K562 (cell line): Measurements from ENCODE around the gene SLC8A2. TPM values are rescaled to one million over a fixed set of nuclear protein-coding genes. Genes with fewer than 3 reads are reported as not detected.
"Not testable (repeated sequence)": the region's sequence is repeated elsewhere in the genome, so short reads cannot be mapped to it uniquely, and the experiment has no call there.

Experiments used
- ATAC-seq: fragments of 200-7000 bp; cut with Tn5 transposase; 3 replicates; pipeline ENCODE4 v1.9.1; 2020; ENCODE audit warnings: moderate library complexity
- BruUV-seq: library from RNA; stranded (reverse); fragments of 400-500 nt; replicated peaks from 2 replicates; lab custom pipeline; 2021; lab: Mats Ljungman, UMichigan
- CTCF ChIA-PET: fragments of 300-600 bp; formaldehyde crosslinking; extraction: SDS; loops from one replicate; lab custom pipeline; 2021; ENCODE audit warnings: low intra/inter-chr PET ratio; lab: Yijun Ruan, JAX
- POLR2A ChIA-PET: fragments of 300-600, 350-650 bp; sonication (Branson Sonifier 250); formaldehyde crosslinking; extraction: SDS; loops from one replicate; lab custom pipeline; 2021; ENCODE audit warnings: antibody characterized with exemption, inconsistent platforms; lab: Yijun Ruan, JAX
- DNase-seq, 4 experiments: peaks; one replicate each; pipeline versions ENCODE4 v3.0.0 to v3.0.0-alpha.2; 2011 to 2018; ENCODE audit warnings: low spot score in 3 of 4, mixed read lengths in 3 of 4; ENCODE audit errors: extremely low read depth in 1 of 4
- FAIRE-seq: peaks from 2 replicates; lab custom pipeline; 2011; peaks lifted over from hg19 to GRCh38; lab: Jason Lieb, UNC
- H2AFZ ChIP-seq: 2 replicates; pipeline ENCODE4 v1.6.0; 2011; ENCODE audit warnings: low read depth, low read length, control low read depth, inconsistent platforms
- H3K27ac ChIP-seq: fragments of 200-600 bp; 3 replicates; pipeline ENCODE4 v1.8.0; 2011; ENCODE audit warnings: low read depth, mild to moderate bottlenecking, control low read depth, inconsistent platforms, low read length, moderate library complexity, mixed read lengths; ENCODE audit errors: extremely low read depth
- H3K27me3 ChIP-seq, 2 experiments: fragments of 300-600 bp in 1 of 2; 2 replicates in 1 of 2; 3 replicates in 1 of 2; pipeline versions ENCODE4 v1.6.0 to v1.8.0; 2011; ENCODE audit warnings: inconsistent platforms in 2 of 2, low read length in 2 of 2, mild to moderate bottlenecking in 1 of 2, mixed read lengths in 1 of 2, moderate library complexity in 1 of 2; ENCODE audit not compliant: control insufficient read depth in 2 of 2, insufficient read depth in 2 of 2
- H3K36me3 ChIP-seq: fragments of 300-600 bp; 3 replicates; pipeline ENCODE4 v1.8.0; 2011; ENCODE audit warnings: mild to moderate bottlenecking, low read length, inconsistent platforms; ENCODE audit not compliant: control insufficient read depth, insufficient read depth
- H3K4me1 ChIP-seq, 2 experiments: fragments of 200-600 bp in 1 of 2; replicated peaks in 1 of 2; 2 replicates in 1 of 2; 3 replicates in 1 of 2; pipeline versions ENCODE4 v1.5.1 to v1.8.0; 2011; ENCODE audit warnings: inconsistent platforms in 2 of 2, low read length in 2 of 2, mild to moderate bottlenecking in 1 of 2, mixed read lengths in 1 of 2, moderate library complexity in 1 of 2; ENCODE audit not compliant: control insufficient read depth in 2 of 2, insufficient read depth in 2 of 2
- H3K4me2 ChIP-seq: 2 replicates; pipeline ENCODE4 v1.6.1; 2011; ENCODE audit warnings: low read length, control low read depth, inconsistent platforms, mixed read lengths; ENCODE audit not compliant: insufficient read depth
- H3K4me3 ChIP-seq: fragments of 200-600 bp; sonication (generic), shearing (Covaris generic); 2 replicates; pipeline ENCODE4 v1.5.1; 2016; ENCODE audit warnings: control low read depth, inconsistent platforms
- H3K79me2 ChIP-seq: fragments of 200-600 bp; 3 replicates; pipeline ENCODE4 v1.8.0; 2011; ENCODE audit warnings: low read length, inconsistent platforms; ENCODE audit not compliant: control insufficient read depth, insufficient read depth
- H3K9ac ChIP-seq, 2 experiments: 2 replicates each; pipeline versions ENCODE4 v1.6.0 to v1.6.1; 2011; ENCODE audit warnings: low read depth in 2 of 2, low read length in 2 of 2, control low read depth in 1 of 2, inconsistent platforms in 1 of 2, mild to moderate bottlenecking in 1 of 2, mixed read lengths in 1 of 2; ENCODE audit not compliant: insufficient read depth in 1 of 2
- H3K9me1 ChIP-seq: one replicate; pipeline ENCODE4 v1.6.0; 2011; ENCODE audit warnings: inconsistent platforms, mild to moderate bottlenecking, low read length, moderate library complexity; ENCODE audit not compliant: control insufficient read depth, insufficient read depth
- H3K9me3 ChIP-seq: replicated peaks from 2 replicates; pipeline ENCODE4 v1.5.1; 2011; ENCODE audit warnings: low read depth, low read length, inconsistent platforms; ENCODE audit not compliant: control insufficient read depth, insufficient read depth
- H4K20me1 ChIP-seq: replicated peaks from 2 replicates; pipeline ENCODE4 v1.6.1; 2011; ENCODE audit warnings: low read length, inconsistent platforms, mixed read lengths; ENCODE audit not compliant: control insufficient read depth, insufficient read depth
- E2F1 ChIP-seq: sonication (generic); formaldehyde crosslinking; IDR thresholded peaks from 2 replicates; pipeline ENCODE4 v1.8.1; 2023; ENCODE audit warnings: mild to moderate bottlenecking, missing genetic modification reagents, moderate library complexity
- HMG20A ChIP-seq: fragments of 450-650 bp; formaldehyde crosslinking; conservative IDR thresholded peaks from 2 replicates; pipeline ENCODE4 v1.4.0; 2020; ENCODE audit warnings: mild to moderate bottlenecking, mixed read lengths
- LARP7 ChIP-seq: fragments of 450-650 bp; IDR thresholded peaks from 2 replicates; pipeline ENCODE4 v1.6.1; 2016
- NBN ChIP-seq: fragments of 450-650 bp; IDR thresholded peaks from 2 replicates; pipeline ENCODE4 v1.6.1; 2016; ENCODE audit warnings: low read depth, mild to moderate bottlenecking
- NCOA6 ChIP-seq: fragments of 450-650 bp; IDR thresholded peaks from 2 replicates; pipeline ENCODE4 v1.6.1; 2017; ENCODE audit warnings: mild to moderate bottlenecking
- OTX1 ChIP-seq: fragments of 450-650 bp; formaldehyde crosslinking; IDR thresholded peaks from 2 replicates; pipeline ENCODE4 v1.4.0; 2022; ENCODE audit warnings: mild to moderate bottlenecking
- SETDB1 ChIP-seq: IDR thresholded peaks from one replicate; pipeline ENCODE4 v1.6.1; 2012; ENCODE audit warnings: low read length, control low read depth, inconsistent platforms
- TEAD4 ChIP-seq, 2 experiments: sonication (generic) in 1 of 2; formaldehyde crosslinking in 1 of 2; IDR thresholded peaks; 2 replicates each; pipeline versions ENCODE4 v1.6.1 to v1.8.0; 2012 to 2022; ENCODE audit warnings: borderline replicate concordance in 1 of 2, inconsistent platforms in 1 of 2, low read length in 1 of 2, mild to moderate bottlenecking in 1 of 2, missing genetic modification reagents in 1 of 2
- WGBS: fragments of 100-300 bp; shearing (Covaris generic); methylation state at CpG from one replicate; pipeline ENCODE4 v1.1.6; 2016; ENCODE audit warnings: low coverage, mixed read lengths; ENCODE audit not compliant: insufficient coverage; ENCODE audit errors: missing lambda C conversion rate; 5-methylcytosine and 5-hydroxymethylcytosine counted together
- in situ Hi-C: fragments of 300-500 bp; cut with MboI; formaldehyde crosslinking; loops from 4 replicates; pipeline ENCODE4 v1.15.0; 2018; ENCODE audit warnings: inconsistent platforms, mixed read lengths
- intact Hi-C: fragments of 100-400 bp; cut with micrococcal nuclease; formaldehyde crosslinking; loops from 2 replicates; pipeline ENCODE4 v1.14.2; 2022
- polyA plus RNA-seq, 8 experiments: library from polyadenylated mRNA; depleted of rRNA in 4 of 8; stranded (reverse) in 5 of 8; unstranded in 3 of 8; fragments of >200 nt; fragmentation: Nextera tagmentation in 2 of 8; fragmentation: Illumina TruSeq in 1 of 8; extraction: Ambion mirVana in 2 of 8; extraction: Trizol in 1 of 8; gene quantifications; 2 replicates each; pipeline versions ENCODE4 v1.2.1 to v1.2.3, GENCODE V29; 2011 to 2014; ENCODE audit warnings: inconsistent platforms in 1 of 8, missing spikeins in 1 of 8
- total RNA-seq, 7 experiments: library from RNA; depleted of rRNA in 6 of 7; stranded (reverse); fragments of >200 nt in 6 of 7; fragmentation: Illumina TruSeq in 2 of 7; extraction: Trizol in 2 of 7; gene quantifications; 2 replicates each; pipeline versions ENCODE4 v1.2.1 to v1.2.3, GENCODE V29; 2011 to 2021; ENCODE audit warnings: low replicate concordance in 1 of 7

Gene SLC8A2
- total and polyA plus RNA-seq, 9 of the 15 experiments (the other 6 are each of a cell fraction or from before 2014, with no cell fraction given), result 0.07 to 0.66 (median 0.24) TPM; not detected in 3

GRCh38 chr19:47413941-47414340, 57.8 kb downstream of the SLC8A2 start:
- no peaks in the 10 kb centered on the region for H3K36me3 ChIP-seq
- no peak for FAIRE-seq
- ATAC-seq, result no peak
- H3K9me3 ChIP-seq, result no peaks in the 10 kb centered on the region
- 39% methylated on average over 16 of the region's 16 CpGs for WGBS
- TF ChIP-seq E2F1 (CRISPR knock-in tag), result no peak
- no peak for TF ChIP-seq SETDB1
- no peak for TF ChIP-seq NBN
- TF ChIP-seq TEAD4 (IDR thresholded peaks at IDR 0.05; ENCODE audit: low read length), result no peak
- no peak for TF ChIP-seq TEAD4 (CRISPR knock-in tag; IDR thresholded peaks at IDR 0.05; ENCODE audit: borderline replicate concordance)
- no peak for TF ChIP-seq HMG20A (CRISPR knock-in tag)
- no peak for TF ChIP-seq OTX1
- no peak for TF ChIP-seq NCOA6
- no peak for TF ChIP-seq LARP7
- no peak overlapping the region for H3K9ac ChIP-seq
- H4K20me1 ChIP-seq, result 0 out of 2 replicates have a peak, but pooled peaks cover 8% of the 10 kb centered on the region
- H3K27me3 ChIP-seq, result peaks cover 40 to 70% of the 10 kb centered on the region in 2 experiments
- POLR2A ChIA-PET, result no interaction called here
- intact Hi-C loops (no loop called here), in situ Hi-C loops (loop anchor here (10.0 kb wide), 1 partner anchor 259 kb away; no protein-coding TSS in a partner anchor)
- H3K9me1 ChIP-seq, result no peaks in the 10 kb centered on the region
- no peak for DNase-seq
- CTCF ChIA-PET, result interaction anchor here (0.8 kb wide), 1 partner anchor 130 kb away, joined by 3 read pairs; no protein-coding TSS in a partner anchor
- H2AFZ ChIP-seq, result no peak overlapping the region
- H3K4me2 ChIP-seq, result no peak overlapping the region
- H3K4me3 ChIP-seq, result no peak overlapping the region
- H3K4me1 ChIP-seq, result peaks cover 4 to 22% of the 10 kb centered on the region in 2 experiments; a peak in 4 of 5 replicates
- no TSS peak for BruUV-seq
- no peaks in the 10 kb centered on the region for H3K79me2 ChIP-seq
- H3K27ac ChIP-seq, result no peak overlapping the region

GRCh38 chr19:47411696-47412095, 60.0 kb downstream of the SLC8A2 start:
- H3K4me3 ChIP-seq, BruUV-seq, intact Hi-C loops, CTCF ChIA-PET, FAIRE-seq, H3K27ac ChIP-seq, H3K9ac ChIP-seq, H3K9me3 ChIP-seq, H3K4me2 ChIP-seq, H3K36me3 ChIP-seq, H4K20me1 ChIP-seq, ATAC-seq, H3K79me2 ChIP-seq, H3K9me1 ChIP-seq, DNase-seq, H2AFZ ChIP-seq: not testable (repeated sequence)
- in situ Hi-C loops, result loop anchor here (10.0 kb wide), 1 partner anchor 257 kb away; no protein-coding TSS in a partner anchor
- H3K4me1 ChIP-seq, result peaks cover 0 to 14% of the 10 kb centered on the region in 2 experiments; a peak in 2 of 5 replicates
- POLR2A ChIA-PET, result interaction anchor here (0.6 to 1.1 kb wide), 2 partner anchors 115 to 852 kb away, joined by 3 to 4 read pairs; no protein-coding TSS in a partner anchor
- peaks cover 30 to 58% of the 10 kb centered on the region in 2 experiments for H3K27me3 ChIP-seq
- 3% methylated on average over 9 of the region's 9 CpGs for WGBS
